IgD-negative memory B cell (primary cell): Measurements from ENCODE around the gene UCKL1. TPM values are rescaled to one million over a fixed set of nuclear protein-coding genes. Genes with fewer than 3 reads are reported as not detected.
A peak's percentile ranks its signal among the peaks of the same experiment; 100 is the strongest.

Source experiments
- H3K27ac Mint-ChIP-seq, 3 donors: one replicate each; pipeline ENCODE4 v1.8.0; 2020 to 2022; ENCODE audit warnings: mild to moderate bottlenecking in 3 of 3, mixed read lengths in 3 of 3, moderate library complexity in 1 of 3
- H3K27me3 Mint-ChIP-seq: one replicate; pipeline ENCODE4 v1.8.0; 2021; ENCODE audit warnings: mixed read lengths
- H3K36me3 Mint-ChIP-seq: one replicate; pipeline ENCODE4 v1.8.0; 2020; ENCODE audit warnings: mild to moderate bottlenecking, mixed read lengths
- H3K4me1 Mint-ChIP-seq, 3 donors: one replicate each; pipeline ENCODE4 v1.8.0; 2020 to 2022; ENCODE audit warnings: mixed read lengths in 3 of 3, mild to moderate bottlenecking in 1 of 3
- H3K4me3 Mint-ChIP-seq, 4 donors: one replicate each; pipeline ENCODE4 v1.8.0; 2020 to 2022; ENCODE audit warnings: mild to moderate bottlenecking in 4 of 4, mixed read lengths in 4 of 4, moderate library complexity in 3 of 4
- H3K9me3 Mint-ChIP-seq, 3 donors: one replicate each; pipeline ENCODE4 v1.8.0; 2020 to 2021; ENCODE audit warnings: mixed read lengths in 3 of 3, mild to moderate bottlenecking in 1 of 3
- polyA plus RNA-seq: library from polyadenylated mRNA; unstranded; fragments of 300-500 nt; fragmentation: Illumina TruSeq; gene quantifications from one replicate; pipeline ENCODE4 v1.2.3, GENCODE V29; 2021

UCKL1 gene
- polyA plus RNA-seq, 1 donor from 2014 or later: 67.9 TPM

- Mint-ChIP-seq H3K4me3 (no peak overlapping the region), H3K9me3 (peaks cover 0 to 2% (median 0%) of the 10 kb centered on the region in 3 donors), H3K4me1 (peaks cover 27 to 33% (median 32%) of the 10 kb centered on the region in 3 donors), H3K36me3 (peaks cover 4% of the 10 kb centered on the region), H3K27ac (no peak overlapping the region), H3K27me3 (no peaks in the 10 kb centered on the region)
Observed at GRCh38 chr20:63915471-63915870, 40.7 kb downstream of the UCKL1 start.

- peaks cover 0 to 2% (median 0%) of the 10 kb centered on the region in 3 donors for H3K9me3 Mint-ChIP-seq
- H3K27ac Mint-ChIP-seq: no peak overlapping the region
- no peaks in the 10 kb centered on the region for H3K27me3 Mint-ChIP-seq
- no peak overlapping the region for H3K4me3 Mint-ChIP-seq
- peaks cover 7% of the 10 kb centered on the region for H3K36me3 Mint-ChIP-seq
- peaks cover 33 to 36% (median 34%) of the 10 kb centered on the region in 3 donors for H3K4me1 Mint-ChIP-seq
Observed at GRCh38 chr20:63913768-63914167, 42.4 kb downstream of the UCKL1 start.

GRCh38 chr20:63911176-63911575, 45.0 kb downstream of the UCKL1 start:
- Mint-ChIP-seq H3K36me3 (peaks cover 3% of the 10 kb centered on the region), H3K4me3 (peak overlapping the region in 1 of 4 donors; percentile 37), H3K9me3 (peaks cover 0 to under 1% (median 0%) of the 10 kb centered on the region in 3 donors), H3K4me1 (peaks cover 16 to 26% (median 26%) of the 10 kb centered on the region in 3 donors), H3K27me3 (no peaks in the 10 kb centered on the region), H3K27ac (no peak overlapping the region)

- peaks cover 17 to 28% (median 28%) of the 10 kb centered on the region in 3 donors for H3K4me1 Mint-ChIP-seq
- peak overlapping the region in 1 of 4 donors; percentile 48 for H3K4me3 Mint-ChIP-seq
- H3K36me3 Mint-ChIP-seq: peaks cover 3% of the 10 kb centered on the region
- H3K27me3 Mint-ChIP-seq: no peaks in the 10 kb centered on the region
- no peaks in the 10 kb centered on the region for H3K9me3 Mint-ChIP-seq
- peak overlapping the region in 2 of 3 donors; percentile 67 to 76 for H3K27ac Mint-ChIP-seq
Observed at GRCh38 chr20:63908008-63908682, 48.1 kb downstream of the UCKL1 start.

GRCh38 chr20:63903796-63904561, 52.2 kb downstream of the UCKL1 start:
- Mint-ChIP-seq H3K4me1 (peaks cover 22 to 32% (median 29%) of the 10 kb centered on the region in 3 donors), H3K27ac (peak overlapping the region in 1 of 3 donors; percentile 76), H3K36me3 (no peaks in the 10 kb centered on the region), H3K9me3 (no peaks in the 10 kb centered on the region), H3K27me3 (no peaks in the 10 kb centered on the region), H3K4me3 (no peak overlapping the region)

GRCh38 chr20:63900413-63900812, 55.8 kb downstream of the UCKL1 start:
- H3K4me3 Mint-ChIP-seq: peak overlapping the region in 1 of 4 donors; percentile 63
- no peaks in the 10 kb centered on the region for H3K36me3 Mint-ChIP-seq
- no peaks in the 10 kb centered on the region for H3K27me3 Mint-ChIP-seq
- peaks cover 39 to 58% (median 43%) of the 10 kb centered on the region in 3 donors for H3K4me1 Mint-ChIP-seq
- no peaks in the 10 kb centered on the region for H3K9me3 Mint-ChIP-seq
- peak overlapping the region in 2 of 3 donors; percentile 28 to 29 for H3K27ac Mint-ChIP-seq

GRCh38 chr20:63898882-63899558, 57.2 kb downstream of the UCKL1 start:
- Mint-ChIP-seq H3K36me3 (no peaks in the 10 kb centered on the region), H3K27ac (peak overlapping the region in 2 of 3 donors; percentile 39 to 48), H3K27me3 (no peaks in the 10 kb centered on the region), H3K9me3 (no peaks in the 10 kb centered on the region), H3K4me3 (peak overlapping the region in 3 of 4 donors; percentile 12 to 40 (median 27)), H3K4me1 (peaks cover 34 to 55% (median 41%) of the 10 kb centered on the region in 3 donors)

GRCh38 chr20:63897978-63898561, 58.1 kb downstream of the UCKL1 start:
- Mint-ChIP-seq H3K9me3 (no peaks in the 10 kb centered on the region), H3K27me3 (no peaks in the 10 kb centered on the region), H3K27ac (peak overlapping the region in 2 of 3 donors; percentile 63 to 71), H3K4me1 (peaks cover 34 to 54% (median 41%) of the 10 kb centered on the region in 3 donors), H3K36me3 (no peaks in the 10 kb centered on the region), H3K4me3 (peak overlapping the region in 2 of 4 donors; percentile 40 to 78)

- Mint-ChIP-seq H3K9me3 (no peaks in the 10 kb centered on the region), H3K4me3 (peak overlapping the region; percentile 84 to 96 (median 92)), H3K27ac (peak overlapping the region; percentile 93 to 97 (median 95)), H3K4me1 (peaks cover 29 to 46% (median 37%) of the 10 kb centered on the region in 3 donors), H3K27me3 (no peaks in the 10 kb centered on the region), H3K36me3 (no peaks in the 10 kb centered on the region)
Observed at GRCh38 chr20:63896264-63897105, 59.7 kb downstream of the UCKL1 start.

GRCh38 chr20:63895952-63896263, 60.3 kb downstream of the UCKL1 start:
- peak overlapping the region; percentile 93 to 97 (median 95) for H3K27ac Mint-ChIP-seq
- H3K36me3 Mint-ChIP-seq: no peaks in the 10 kb centered on the region
- H3K4me3 Mint-ChIP-seq: peak overlapping the region; percentile 84 to 96 (median 92)
- peaks cover 29 to 41% (median 32%) of the 10 kb centered on the region in 3 donors for H3K4me1 Mint-ChIP-seq
- H3K27me3 Mint-ChIP-seq: no peaks in the 10 kb centered on the region
- no peaks in the 10 kb centered on the region for H3K9me3 Mint-ChIP-seq

GRCh38 chr20:63895202-63895951, 60.8 kb downstream of the UCKL1 start:
- H3K27ac Mint-ChIP-seq: peak overlapping the region; percentile 93 to 97 (median 95)
- H3K36me3 Mint-ChIP-seq: no peaks in the 10 kb centered on the region
- H3K4me1 Mint-ChIP-seq: peaks cover 26 to 35% (median 28%) of the 10 kb centered on the region in 3 donors
- H3K4me3 Mint-ChIP-seq: peak overlapping the region; percentile 84 to 96 (median 92)
- no peaks in the 10 kb centered on the region for H3K9me3 Mint-ChIP-seq
- no peaks in the 10 kb centered on the region for H3K27me3 Mint-ChIP-seq

- Mint-ChIP-seq H3K27me3 (no peaks in the 10 kb centered on the region), H3K4me1 (peaks cover 26 to 34% (median 26%) of the 10 kb centered on the region in 3 donors), H3K27ac (peak within 1 kb of the TSS; percentile 93 to 97 (median 95)), H3K36me3 (no peaks in the 10 kb centered on the region), H3K4me3 (peak within 1 kb of the TSS; percentile 84 to 96 (median 92)), H3K9me3 (no peaks in the 10 kb centered on the region)
Observed at GRCh38 chr20:63894358-63895201, 61.6 kb downstream of the UCKL1 start, which contains the start of gene DNAJC5. Gene DNAJC5, plus strand, starts transcription at chr20:63895126. Its CDS starts 33,220 bp downstream, at chr20:63928346.
